K562 (cell line): ENCODE data around the gene DNAL4. TPM values are rescaled to one million over a fixed set of nuclear protein-coding genes. Genes with fewer than 3 reads are reported as not detected.

ENCODE experiments used
- ATAC-seq: fragments of 200-7000 bp; cut with Tn5 transposase; 3 replicates; pipeline ENCODE4 v1.9.1; 2020; ENCODE audit warnings: moderate library complexity
- BruUV-seq: library from RNA; stranded (reverse); fragments of 400-500 nt; replicated peaks from 2 replicates; lab custom pipeline; 2021; lab: Mats Ljungman, UMichigan
- CTCF ChIA-PET: fragments of 300-600 bp; formaldehyde crosslinking; extraction: SDS; loops from one replicate; lab custom pipeline; 2021; ENCODE audit warnings: low intra/inter-chr PET ratio; lab: Yijun Ruan, JAX
- POLR2A ChIA-PET: fragments of 300-600, 350-650 bp; sonication (Branson Sonifier 250); formaldehyde crosslinking; extraction: SDS; loops from one replicate; lab custom pipeline; 2021; ENCODE audit warnings: antibody characterized with exemption, inconsistent platforms; lab: Yijun Ruan, JAX
- DNase-seq, 4 experiments: peaks; one replicate each; pipeline versions ENCODE4 v3.0.0 to v3.0.0-alpha.2; 2011 to 2018; ENCODE audit warnings: low spot score in 3 of 4, mixed read lengths in 3 of 4; ENCODE audit errors: extremely low read depth in 1 of 4
- FAIRE-seq: peaks from 2 replicates; lab custom pipeline; 2011; peaks lifted over from hg19 to GRCh38; lab: Jason Lieb, UNC
- H2AFZ ChIP-seq: 2 replicates; pipeline ENCODE4 v1.6.0; 2011; ENCODE audit warnings: low read depth, low read length, control low read depth, inconsistent platforms
- H3K27ac ChIP-seq: fragments of 200-600 bp; 3 replicates; pipeline ENCODE4 v1.8.0; 2011; ENCODE audit warnings: low read depth, mild to moderate bottlenecking, control low read depth, inconsistent platforms, low read length, moderate library complexity, mixed read lengths; ENCODE audit errors: extremely low read depth
- H3K27me3 ChIP-seq, 2 experiments: fragments of 300-600 bp in 1 of 2; 2 replicates in 1 of 2; 3 replicates in 1 of 2; pipeline versions ENCODE4 v1.6.0 to v1.8.0; 2011; ENCODE audit warnings: inconsistent platforms in 2 of 2, low read length in 2 of 2, mild to moderate bottlenecking in 1 of 2, mixed read lengths in 1 of 2, moderate library complexity in 1 of 2; ENCODE audit not compliant: control insufficient read depth in 2 of 2, insufficient read depth in 2 of 2
- H3K36me3 ChIP-seq: fragments of 300-600 bp; 3 replicates; pipeline ENCODE4 v1.8.0; 2011; ENCODE audit warnings: mild to moderate bottlenecking, low read length, inconsistent platforms; ENCODE audit not compliant: control insufficient read depth, insufficient read depth
- H3K4me1 ChIP-seq, 2 experiments: fragments of 200-600 bp in 1 of 2; replicated peaks in 1 of 2; 2 replicates in 1 of 2; 3 replicates in 1 of 2; pipeline versions ENCODE4 v1.5.1 to v1.8.0; 2011; ENCODE audit warnings: inconsistent platforms in 2 of 2, low read length in 2 of 2, mild to moderate bottlenecking in 1 of 2, mixed read lengths in 1 of 2, moderate library complexity in 1 of 2; ENCODE audit not compliant: control insufficient read depth in 2 of 2, insufficient read depth in 2 of 2
- H3K4me2 ChIP-seq: 2 replicates; pipeline ENCODE4 v1.6.1; 2011; ENCODE audit warnings: low read length, control low read depth, inconsistent platforms, mixed read lengths; ENCODE audit not compliant: insufficient read depth
- H3K4me3 ChIP-seq: fragments of 200-600 bp; sonication (generic), shearing (Covaris generic); 2 replicates; pipeline ENCODE4 v1.5.1; 2016; ENCODE audit warnings: control low read depth, inconsistent platforms
- H3K79me2 ChIP-seq: fragments of 200-600 bp; 3 replicates; pipeline ENCODE4 v1.8.0; 2011; ENCODE audit warnings: low read length, inconsistent platforms; ENCODE audit not compliant: control insufficient read depth, insufficient read depth
- H3K9ac ChIP-seq, 2 experiments: 2 replicates each; pipeline versions ENCODE4 v1.6.0 to v1.6.1; 2011; ENCODE audit warnings: low read depth in 2 of 2, low read length in 2 of 2, control low read depth in 1 of 2, inconsistent platforms in 1 of 2, mild to moderate bottlenecking in 1 of 2, mixed read lengths in 1 of 2; ENCODE audit not compliant: insufficient read depth in 1 of 2
- H3K9me1 ChIP-seq: one replicate; pipeline ENCODE4 v1.6.0; 2011; ENCODE audit warnings: inconsistent platforms, mild to moderate bottlenecking, low read length, moderate library complexity; ENCODE audit not compliant: control insufficient read depth, insufficient read depth
- H3K9me3 ChIP-seq: replicated peaks from 2 replicates; pipeline ENCODE4 v1.5.1; 2011; ENCODE audit warnings: low read depth, low read length, inconsistent platforms; ENCODE audit not compliant: control insufficient read depth, insufficient read depth
- H4K20me1 ChIP-seq: replicated peaks from 2 replicates; pipeline ENCODE4 v1.6.1; 2011; ENCODE audit warnings: low read length, inconsistent platforms, mixed read lengths; ENCODE audit not compliant: control insufficient read depth, insufficient read depth
- FOXA3 ChIP-seq, 2 experiments: fragments of 450-650 bp in 1 of 2; sonication (generic) in 1 of 2; formaldehyde crosslinking; IDR thresholded peaks in 1 of 2; conservative IDR thresholded peaks in 1 of 2; 2 replicates each; pipeline versions ENCODE4 v1.4.0 to v1.8.0; 2020 to 2022; ENCODE audit warnings: mild to moderate bottlenecking in 2 of 2, missing genetic modification reagents in 1 of 2
- SRSF7 ChIP-seq: fragments of 200-400 bp; formaldehyde crosslinking; optimal IDR thresholded peaks from 2 replicates; pipeline ENCODE3; 2017; ENCODE audit warnings: mild to moderate bottlenecking, low read depth, low read length
- WGBS: fragments of 100-300 bp; shearing (Covaris generic); methylation state at CpG from one replicate; pipeline ENCODE4 v1.1.6; 2016; ENCODE audit warnings: low coverage, mixed read lengths; ENCODE audit not compliant: insufficient coverage; ENCODE audit errors: missing lambda C conversion rate; 5-methylcytosine and 5-hydroxymethylcytosine counted together
- in situ Hi-C: fragments of 300-500 bp; cut with MboI; formaldehyde crosslinking; loops from 4 replicates; pipeline ENCODE4 v1.15.0; 2018; ENCODE audit warnings: inconsistent platforms, mixed read lengths
- intact Hi-C: fragments of 100-400 bp; cut with micrococcal nuclease; formaldehyde crosslinking; loops from 2 replicates; pipeline ENCODE4 v1.14.2; 2022
- polyA plus RNA-seq, 8 experiments: library from polyadenylated mRNA; depleted of rRNA in 4 of 8; stranded (reverse) in 5 of 8; unstranded in 3 of 8; fragments of >200 nt; fragmentation: Nextera tagmentation in 2 of 8; fragmentation: Illumina TruSeq in 1 of 8; extraction: Ambion mirVana in 2 of 8; extraction: Trizol in 1 of 8; gene quantifications; 2 replicates each; pipeline versions ENCODE4 v1.2.1 to v1.2.3, GENCODE V29; 2011 to 2014; ENCODE audit warnings: inconsistent platforms in 1 of 8, missing spikeins in 1 of 8
- total RNA-seq, 7 experiments: library from RNA; depleted of rRNA in 6 of 7; stranded (reverse); fragments of >200 nt in 6 of 7; fragmentation: Illumina TruSeq in 2 of 7; extraction: Trizol in 2 of 7; gene quantifications; 2 replicates each; pipeline versions ENCODE4 v1.2.1 to v1.2.3, GENCODE V29; 2011 to 2021; ENCODE audit warnings: low replicate concordance in 1 of 7

DNAL4 gene
- total and polyA plus RNA-seq, 9 of the 15 experiments (the other 6 are each of a cell fraction or from before 2014, with no cell fraction given), result 0.20 to 9.4 (median 5.2) TPM

DNA sequence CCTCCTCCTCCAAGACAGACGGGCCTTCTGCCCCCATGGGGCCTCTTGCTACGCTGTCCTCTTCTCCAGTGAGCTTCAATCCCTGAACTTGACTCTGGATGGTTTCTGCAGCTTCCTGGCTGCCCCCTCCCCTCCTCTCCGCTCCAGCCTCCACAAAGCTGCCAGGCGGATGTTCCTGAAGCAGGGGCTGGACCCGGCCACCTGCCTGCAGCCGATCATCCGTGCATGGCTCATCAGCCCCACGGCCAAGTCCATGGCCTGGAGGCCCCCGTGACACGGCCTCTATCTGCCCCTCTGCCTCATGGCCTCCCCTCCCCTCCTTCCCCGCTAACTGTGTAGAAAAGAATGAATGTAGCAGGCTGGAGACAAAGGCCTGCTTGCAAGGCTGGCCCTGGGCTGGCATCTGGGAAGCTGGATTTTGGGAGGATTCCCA lies 31.4 kb downstream of the DNAL4 start:
- no peak overlapping the region for H2AFZ ChIP-seq
- no peak overlapping the region for H3K4me3 ChIP-seq
- H3K36me3 ChIP-seq, result no peaks in the 10 kb centered on the region
- no peaks in the 10 kb centered on the region for H3K9me1 ChIP-seq
- no peak overlapping the region for H3K4me2 ChIP-seq
- H3K9ac ChIP-seq, result no peak overlapping the region
- ATAC-seq (no peak), FAIRE-seq (no peak), DNase-seq (no peak)
- H3K27me3 ChIP-seq, result no peaks in the 10 kb centered on the region
- no peaks in the 10 kb centered on the region for H4K20me1 ChIP-seq
- BruUV-seq, result no TSS peak
- no peak overlapping the region for H3K27ac ChIP-seq
- in situ Hi-C loops, result loop anchor here (10.0 kb wide), 1 partner anchor 242 kb away; no protein-coding TSS in a partner anchor
- ChIA-PET CTCF (no interaction called here), POLR2A (interaction anchor here (1.0 kb wide), 1 partner anchor 14 kb away, joined by 3 read pairs; no protein-coding TSS in a partner anchor)
- no peaks in the 10 kb centered on the region for H3K9me3 ChIP-seq
- WGBS, result 85% methylated on average over 4 of the region's 11 CpGs
- H3K4me1 ChIP-seq, result peaks cover 0 to 26% of the 10 kb centered on the region in 2 experiments; a peak in 3 of 5 replicates
- no peaks in the 10 kb centered on the region for H3K79me2 ChIP-seq
- intact Hi-C loops, result loop anchor here (10.0 kb wide), 1 partner anchor 242 kb away; no protein-coding TSS in a partner anchor
- TF ChIP-seq SRSF7, result no peak
- no peak for TF ChIP-seq FOXA3 (CRISPR knock-in tag; conservative IDR thresholded peaks at IDR 0.05 in 1 of 2, IDR thresholded peaks at IDR 0.05 in 1 of 2)
